ENCODE results near the gene SLC35A4.
A peak's percentile ranks its signal among the peaks of the same experiment; 100 is the strongest.

SLC35A4 gene

DNA sequence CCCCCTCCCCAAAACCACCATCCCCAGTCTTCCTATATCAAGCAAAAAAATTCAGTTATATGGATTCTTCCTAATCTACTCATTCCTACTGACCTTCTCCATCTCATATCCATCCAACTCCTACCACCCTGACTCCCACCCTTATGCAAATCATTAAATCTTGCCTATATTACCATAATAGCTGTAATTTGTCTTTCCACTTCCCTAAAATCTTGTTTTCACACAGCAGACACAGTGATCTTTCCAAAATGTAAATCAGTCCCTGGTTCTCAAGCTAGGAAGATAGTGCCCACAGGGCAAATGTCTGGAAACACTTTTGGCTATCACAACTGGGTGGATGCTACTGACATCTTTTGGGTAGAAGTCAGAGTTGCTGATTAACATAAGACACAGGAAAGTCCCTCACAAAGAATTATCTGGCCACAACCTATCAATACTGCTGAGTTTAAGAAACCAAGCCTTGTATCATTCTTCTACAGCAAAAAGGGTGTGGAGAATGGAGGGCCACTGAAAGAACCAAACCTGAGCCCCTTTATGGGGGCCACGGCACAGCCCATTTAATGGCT lies 8.8 kb upstream of the SLC35A4 start:
- Histone ChIP-seq H3K9me3 (ENCODE audit: control insufficient read depth, insufficient read depth, low read length) (no peaks in the 10 kb centered on the region), H3F3A (ENCODE audit: control insufficient read depth, insufficient read depth) (no peaks in the 10 kb centered on the region), H3K27ac (ENCODE audit: low read depth, low read length) (peak overlapping the region; percentile 47), H3K9me2 (replicated peaks; ENCODE audit: control insufficient read depth, low read length) (no peaks in the 10 kb centered on the region), H3K4me3 (ENCODE audit: low read length) (peak overlapping the region; percentile 93), H3K27me3 (ENCODE audit: control insufficient read depth, low read length) (no peaks in the 10 kb centered on the region), H3K79me2 (ENCODE audit: control insufficient read depth, low read length) (peaks cover 48% of the 10 kb centered on the region), H3K36me3 (ENCODE audit: control insufficient read depth, low read length) (peaks cover 57% of the 10 kb centered on the region), H4K20me1 (ENCODE audit: control insufficient read depth, insufficient read depth, low read depth, low read length) (no peaks in the 10 kb centered on the region), H3K4me2 (ENCODE audit: low read length) (peak overlapping the region; percentile 81), H3K4me1 (ENCODE audit: control insufficient read depth, low read length) (peaks cover 41% of the 10 kb centered on the region)
- TF ChIP-seq, protein P1, sequence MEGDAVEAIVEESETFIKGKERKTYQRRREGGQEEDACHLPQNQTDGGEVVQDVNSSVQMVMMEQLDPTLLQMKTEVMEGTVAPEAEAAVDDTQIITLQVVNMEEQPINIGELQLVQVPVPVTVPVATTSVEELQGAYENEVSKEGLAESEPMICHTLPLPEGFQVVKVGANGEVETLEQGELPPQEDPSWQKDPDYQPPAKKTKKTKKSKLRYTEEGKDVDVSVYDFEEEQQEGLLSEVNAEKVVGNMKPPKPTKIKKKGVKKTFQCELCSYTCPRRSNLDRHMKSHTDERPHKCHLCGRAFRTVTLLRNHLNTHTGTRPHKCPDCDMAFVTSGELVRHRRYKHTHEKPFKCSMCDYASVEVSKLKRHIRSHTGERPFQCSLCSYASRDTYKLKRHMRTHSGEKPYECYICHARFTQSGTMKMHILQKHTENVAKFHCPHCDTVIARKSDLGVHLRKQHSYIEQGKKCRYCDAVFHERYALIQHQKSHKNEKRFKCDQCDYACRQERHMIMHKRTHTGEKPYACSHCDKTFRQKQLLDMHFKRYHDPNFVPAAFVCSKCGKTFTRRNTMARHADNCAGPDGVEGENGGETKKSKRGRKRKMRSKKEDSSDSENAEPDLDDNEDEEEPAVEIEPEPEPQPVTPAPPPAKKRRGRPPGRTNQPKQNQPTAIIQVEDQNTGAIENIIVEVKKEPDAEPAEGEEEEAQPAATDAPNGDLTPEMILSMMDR (IDR thresholded peaks at IDR 0.05; ENCODE audit: low read depth, low read length, poor library complexity, severe bottlenecking), result no peak
- no peak for TF ChIP-seq EZH2phosphoT487 (IDR thresholded peaks at IDR 0.05; ENCODE audit: borderline replicate concordance, low read length)

DNA sequence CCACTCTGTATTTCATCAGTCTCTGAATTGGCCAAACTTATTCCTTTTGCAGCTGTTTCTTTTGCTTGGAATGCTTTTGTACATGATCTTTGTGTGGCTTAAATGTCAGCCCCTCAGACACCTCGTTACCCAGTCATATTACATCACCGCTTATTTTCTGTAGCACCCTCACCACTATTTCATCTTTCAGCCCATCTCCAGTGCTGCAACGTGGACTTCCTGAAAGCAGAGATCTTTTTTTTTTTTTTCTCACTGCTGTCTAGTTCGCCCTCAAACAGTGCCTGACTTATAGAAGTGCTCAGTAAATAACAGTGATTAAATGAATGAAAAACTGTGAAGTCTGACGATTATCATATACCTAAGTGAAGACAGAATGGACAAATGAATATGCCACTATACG lies 8.2 kb upstream of the SLC35A4 start:
- no peaks in the 10 kb centered on the region for H3K27me3 ChIP-seq (ENCODE audit: control insufficient read depth, low read length)
- peaks cover 41% of the 10 kb centered on the region for H3K4me1 ChIP-seq (ENCODE audit: control insufficient read depth, low read length)
- H3K27ac ChIP-seq (ENCODE audit: low read depth, low read length), result peak overlapping the region; percentile 47
- peak overlapping the region; percentile 93 for H3K4me3 ChIP-seq (ENCODE audit: low read length)
- H3F3A ChIP-seq (ENCODE audit: control insufficient read depth, insufficient read depth), result no peaks in the 10 kb centered on the region
- peaks cover 48% of the 10 kb centered on the region for H3K79me2 ChIP-seq (ENCODE audit: control insufficient read depth, low read length)
- peak overlapping the region; percentile 81 for H3K4me2 ChIP-seq (ENCODE audit: low read length)
- H3K9me3 ChIP-seq (ENCODE audit: control insufficient read depth, insufficient read depth, low read length), result no peaks in the 10 kb centered on the region
- TF ChIP-seq EZH2phosphoT487 (IDR thresholded peaks at IDR 0.05; ENCODE audit: borderline replicate concordance, low read length), result no peak
- peaks cover 51% of the 10 kb centered on the region for H3K36me3 ChIP-seq (ENCODE audit: control insufficient read depth, low read length)
- H4K20me1 ChIP-seq (ENCODE audit: control insufficient read depth, insufficient read depth, low read depth, low read length), result no peaks in the 10 kb centered on the region
- no peaks in the 10 kb centered on the region for H3K9me2 ChIP-seq (replicated peaks; ENCODE audit: control insufficient read depth, low read length)

GRCh38 chr5:140557136-140557805 lies 7.4 kb upstream of the SLC35A4 start, which contains the start of gene SRA1:
Gene SRA1, minus strand, starts transcription at chr5:140557473. Its CDS starts 21 bp downstream, at chr5:140557452.
- peaks cover 48% of the 10 kb centered on the region for H3K79me2 ChIP-seq (ENCODE audit: control insufficient read depth, low read length)
- H3K4me1 ChIP-seq (ENCODE audit: control insufficient read depth, low read length), result peaks cover 41% of the 10 kb centered on the region
- H3K36me3 ChIP-seq (ENCODE audit: control insufficient read depth, low read length), result peaks cover 43% of the 10 kb centered on the region
- peak within 1 kb of the TSS; percentile 81 for H3K4me2 ChIP-seq (ENCODE audit: low read length)
- H3K9me2 ChIP-seq (replicated peaks; ENCODE audit: control insufficient read depth, low read length), result no peaks in the 10 kb centered on the region
- TF ChIP-seq, protein P1 (IDR thresholded peaks at IDR 0.05; ENCODE audit: low read depth, low read length, poor library complexity, severe bottlenecking), result no peak
- no peak for TF ChIP-seq EZH2phosphoT487 (IDR thresholded peaks at IDR 0.05; ENCODE audit: borderline replicate concordance, low read length)
- H3K9me3 ChIP-seq (ENCODE audit: control insufficient read depth, insufficient read depth, low read length), result no peaks in the 10 kb centered on the region
- H3K4me3 ChIP-seq (ENCODE audit: low read length), result peak within 1 kb of the TSS; percentile 93
- no peaks in the 10 kb centered on the region for H3K27me3 ChIP-seq (ENCODE audit: control insufficient read depth, low read length)
- H4K20me1 ChIP-seq (ENCODE audit: control insufficient read depth, insufficient read depth, low read depth, low read length), result no peaks in the 10 kb centered on the region
- peak within 1 kb of the TSS; percentile 47 for H3K27ac ChIP-seq (ENCODE audit: low read depth, low read length)
- no peaks in the 10 kb centered on the region for H3F3A ChIP-seq (ENCODE audit: control insufficient read depth, insufficient read depth)

GRCh38 chr5:140557965-140558364 lies 6.7 kb upstream of the SLC35A4 start:
- Histone ChIP-seq H3K79me2 (ENCODE audit: control insufficient read depth, low read length) (peaks cover 43% of the 10 kb centered on the region), H3K9me3 (ENCODE audit: control insufficient read depth, insufficient read depth, low read length) (no peaks in the 10 kb centered on the region), H3K4me2 (ENCODE audit: low read length) (peak overlapping the region; percentile 81), H3K36me3 (ENCODE audit: control insufficient read depth, low read length) (peaks cover 37% of the 10 kb centered on the region), H3F3A (ENCODE audit: control insufficient read depth, insufficient read depth) (no peaks in the 10 kb centered on the region), H4K20me1 (ENCODE audit: control insufficient read depth, insufficient read depth, low read depth, low read length) (no peaks in the 10 kb centered on the region), H3K27ac (ENCODE audit: low read depth, low read length) (peak overlapping the region; percentile 47), H3K4me3 (ENCODE audit: low read length) (peak overlapping the region; percentile 93), H3K27me3 (ENCODE audit: control insufficient read depth, low read length) (no peaks in the 10 kb centered on the region), H3K9me2 (replicated peaks; ENCODE audit: control insufficient read depth, low read length) (no peaks in the 10 kb centered on the region), H3K4me1 (ENCODE audit: control insufficient read depth, low read length) (peaks cover 38% of the 10 kb centered on the region)
- TF ChIP-seq EZH2phosphoT487 (IDR thresholded peaks at IDR 0.05; ENCODE audit: borderline replicate concordance, low read length), result no peak
